Measurements from ENCODE around the gene PRKCA. TPM values are rescaled to one million over a fixed set of nuclear protein-coding genes. Genes with fewer than 3 reads are reported as not detected.

Gene PRKCA
- total RNA-seq, 4 donors from 2014 or later, result 24.5 to 61.9 (median 40.8) TPM

DNA sequence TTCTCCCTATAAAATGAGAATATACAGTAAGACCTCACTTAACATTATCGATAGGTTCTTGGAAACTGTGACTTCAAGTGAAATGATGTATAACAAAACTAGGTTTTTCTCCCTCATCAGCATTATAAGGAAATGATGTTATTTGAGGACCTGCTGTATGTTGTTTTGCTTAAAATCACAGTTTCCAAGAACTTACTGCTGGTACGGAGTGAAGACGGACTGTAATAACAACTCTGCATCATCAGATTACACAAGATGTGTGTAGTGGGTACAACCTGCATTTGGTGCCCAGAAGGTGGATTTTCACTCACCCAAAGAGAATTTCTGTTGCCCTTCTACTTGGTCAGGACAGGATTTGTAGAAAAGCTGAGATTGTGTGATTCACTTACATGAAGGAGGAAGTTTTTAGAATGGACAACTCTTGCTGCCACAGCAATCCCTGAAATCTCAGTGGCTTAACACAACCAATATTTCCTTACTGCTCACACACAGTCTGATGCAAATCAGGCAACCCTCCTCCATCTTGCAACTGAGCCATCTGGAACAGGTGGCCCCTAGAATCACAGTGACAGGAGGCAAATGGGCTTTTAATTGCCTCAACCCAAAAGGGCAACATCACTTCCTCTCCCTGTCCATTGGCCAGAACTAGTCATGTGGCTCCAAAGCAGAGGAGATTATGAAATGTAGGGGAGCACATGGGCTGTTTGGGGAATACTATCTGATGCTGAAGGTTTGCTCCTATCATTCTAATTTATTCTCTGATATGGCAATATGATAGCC is 464.9 kb downstream of the PRKCA start:
- H3K27ac ChIP-seq (replicated peaks in 1 of 4), result no peak overlapping the region
- intact Hi-C loops (cut with DNase I), result no loop called here
- H3K27me3 ChIP-seq, result no peaks in the 10 kb centered on the region
- no peaks in the 10 kb centered on the region for H3K36me3 ChIP-seq
- H3K4me3 ChIP-seq, result no peak overlapping the region
- TF ChIP-seq POLR2AphosphoS5 (IDR thresholded peaks at IDR 0.05) (no peak), CTCF (IDR thresholded peaks at IDR 0.05) (no peak), EP300 (IDR thresholded peaks at IDR 0.05) (no peak), POLR2A (IDR thresholded peaks at IDR 0.05; ENCODE audit: low read depth) (no peak)
- WGBS, result 100% methylated on average over 3 of the region's 3 CpGs
- no peaks in the 10 kb centered on the region for H3K9me3 ChIP-seq
- H3K4me1 ChIP-seq, result no peaks in the 10 kb centered on the region
- DNase-seq (ENCODE audit: extremely low spot score), result no peak

DNA sequence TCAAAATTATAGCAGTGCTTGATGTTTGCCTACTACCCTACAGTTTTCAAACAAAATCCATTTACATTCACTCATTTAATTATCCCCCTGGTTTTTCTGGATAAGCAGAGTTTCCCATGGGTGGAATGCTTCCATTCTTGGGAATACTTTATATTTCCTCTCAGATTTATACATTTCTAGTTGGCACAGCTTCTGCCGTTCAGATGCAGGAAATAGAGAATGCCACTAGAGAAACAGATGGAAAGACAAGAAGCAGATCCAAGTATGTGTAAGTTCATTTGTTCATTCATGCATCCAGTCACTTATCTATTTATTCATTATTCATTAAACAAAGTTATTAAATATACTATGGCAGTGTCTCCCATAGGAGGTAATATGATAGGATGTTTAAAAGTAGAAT is 467.5 kb downstream of the PRKCA start:
- 73% methylated on average over 1 of the region's 1 CpG for WGBS
- H3K9me3 ChIP-seq, result no peaks in the 10 kb centered on the region
- H3K4me3 ChIP-seq, result no peak overlapping the region
- intact Hi-C loops (cut with DNase I), result no loop called here
- DNase-seq (ENCODE audit: extremely low spot score), result no peak
- peaks cover 8 to 14% (median 11%) of the 10 kb centered on the region in 4 donors for H3K36me3 ChIP-seq
- H3K27ac ChIP-seq (replicated peaks in 1 of 4), result no peak overlapping the region
- TF ChIP-seq CTCF (IDR thresholded peaks at IDR 0.05) (no peak), EP300 (IDR thresholded peaks at IDR 0.05) (no peak)
- H3K4me1 ChIP-seq, result no peaks in the 10 kb centered on the region
- H3K27me3 ChIP-seq, result no peaks in the 10 kb centered on the region

DNA sequence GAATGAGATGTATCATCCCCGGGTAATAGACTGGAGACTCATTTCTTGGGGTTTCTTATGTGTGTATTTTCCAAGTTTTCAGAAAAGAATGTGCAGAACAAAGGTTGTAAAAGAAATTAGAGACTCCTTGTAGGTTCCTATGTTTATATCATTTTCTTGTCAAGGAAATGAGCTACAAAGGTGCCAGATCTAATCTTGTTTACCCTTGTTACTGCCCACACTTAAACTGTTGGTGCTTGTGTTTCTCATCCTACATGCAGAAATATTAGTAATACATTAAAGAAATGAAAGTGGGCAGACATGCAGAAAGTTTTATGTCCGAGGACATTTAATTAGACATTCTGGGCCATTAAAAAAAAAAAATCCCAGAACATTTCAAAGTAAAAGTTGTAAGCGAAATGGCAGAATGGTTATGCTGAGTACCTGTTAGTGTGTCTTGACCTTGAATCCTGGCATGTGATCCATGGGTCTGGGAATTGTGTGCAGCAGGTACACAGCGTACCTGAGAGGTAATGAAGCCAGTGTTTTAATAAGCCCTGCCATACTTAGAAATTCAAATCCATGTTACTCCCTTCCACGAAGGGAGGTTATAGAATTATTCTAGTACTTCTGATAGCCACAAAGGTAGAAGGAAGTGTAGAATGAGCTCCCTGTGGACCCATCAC is 469.9 kb downstream of the PRKCA start:
- no peaks in the 10 kb centered on the region for H3K4me1 ChIP-seq
- no peaks in the 10 kb centered on the region for H3K9me3 ChIP-seq
- TF ChIP-seq CTCF (IDR thresholded peaks at IDR 0.05) (no peak), EP300 (IDR thresholded peaks at IDR 0.05) (no peak), POLR2A (IDR thresholded peaks at IDR 0.05; ENCODE audit: low read depth) (no peak), POLR2AphosphoS5 (IDR thresholded peaks at IDR 0.05) (no peak)
- no peak overlapping the region for H3K4me3 ChIP-seq
- no peaks in the 10 kb centered on the region for H3K27me3 ChIP-seq
- peaks cover 9 to 25% (median 19%) of the 10 kb centered on the region in 4 donors for H3K36me3 ChIP-seq
- DNase-seq (ENCODE audit: extremely low spot score), result no peak
- intact Hi-C loops (cut with DNase I), result no loop called here
- no peak overlapping the region for H3K27ac ChIP-seq (replicated peaks in 1 of 4)
- 88% methylated on average over 5 of the region's 5 CpGs for WGBS

DNA sequence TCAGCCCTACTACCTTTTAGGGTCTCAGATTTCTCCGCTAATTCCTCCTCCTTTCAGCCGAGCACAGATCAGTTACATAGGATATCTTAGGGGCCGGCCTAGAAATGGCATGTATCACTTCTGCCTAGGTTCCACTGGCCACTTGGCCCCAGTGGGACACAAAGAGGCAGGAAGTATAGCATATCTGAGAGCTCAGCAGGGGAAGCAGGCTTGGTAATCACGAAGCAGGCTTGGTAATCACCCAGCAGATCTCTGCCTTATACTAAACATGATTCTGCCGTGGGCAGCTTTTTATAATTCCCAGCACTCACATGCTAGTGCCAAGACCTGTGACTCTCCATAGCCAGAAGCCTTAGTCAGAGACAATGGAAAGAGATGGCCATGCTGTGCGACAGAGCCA is 472.9 kb downstream of the PRKCA start:
- Histone ChIP-seq H3K9me3 (no peaks in the 10 kb centered on the region), H3K27me3 (no peaks in the 10 kb centered on the region), H3K27ac (replicated peaks in 1 of 4) (no peak overlapping the region), H3K36me3 (peaks cover 9 to 25% (median 19%) of the 10 kb centered on the region in 4 donors), H3K4me3 (no peak overlapping the region), H3K4me1 (no peaks in the 10 kb centered on the region)
- intact Hi-C loops (cut with DNase I), result no loop called here
- no peak for TF ChIP-seq EP300 (IDR thresholded peaks at IDR 0.05)
- TF ChIP-seq CTCF (IDR thresholded peaks at IDR 0.05), result no peak
- TF ChIP-seq POLR2AphosphoS5 (IDR thresholded peaks at IDR 0.05), result no peak
- no peak for TF ChIP-seq POLR2A (IDR thresholded peaks at IDR 0.05; ENCODE audit: low read depth)
- no peak for DNase-seq (ENCODE audit: extremely low spot score)
- WGBS, result 85% methylated on average over 6 of the region's 6 CpGs
